GM12878 (cell line): ENCODE measurements around the gene PPP2R2B.

Experiments
- BHLHE40 ChIP-seq, 2 experiments: fragments of 450-650 bp in 1 of 2; IDR thresholded peaks; 2 replicates each; pipeline ENCODE4 v1.6.1; 2011 to 2017; ENCODE audit warnings: low read depth in 2 of 2, borderline replicate concordance in 1 of 2, improper control_type of control experiment in 1 of 2, low read length in 1 of 2, mild to moderate bottlenecking in 1 of 2
- CBX3 ChIP-seq: fragments of 200-600 bp; sonication (generic); IDR thresholded peaks from 2 replicates; pipeline ENCODE4 v1.6.1; 2016; ENCODE audit warnings: low read depth, borderline replicate concordance
- EP300 ChIP-seq, 2 experiments: fragments of 150-350 bp in 1 of 2; IDR thresholded peaks; 2 replicates each; pipeline ENCODE4 v1.6.1; 2011 to 2012; ENCODE audit warnings: low read depth in 2 of 2, low read length in 2 of 2, borderline replicate concordance in 1 of 2, improper control_type of control experiment in 1 of 2, inconsistent platforms in 1 of 2; ENCODE audit not compliant: control insufficient read depth in 1 of 2
- GATAD2B ChIP-seq: fragments of 450-650 bp; conservative IDR thresholded peaks from 2 replicates; pipeline ENCODE4 v1.6.1; 2017; ENCODE audit warnings: low read depth, mild to moderate bottlenecking, moderate library complexity
- HDAC2 ChIP-seq: fragments of 200-600 bp; sonication (generic); IDR thresholded peaks from 2 replicates; pipeline ENCODE4 v1.6.1; 2017
- LARP7 ChIP-seq: fragments of 450-650 bp; IDR thresholded peaks from 2 replicates; pipeline ENCODE4 v1.6.1; 2017; ENCODE audit warnings: mild to moderate bottlenecking
- MXI1 ChIP-seq: fragments of 150-350 bp; IDR thresholded peaks from 2 replicates; pipeline ENCODE4 v1.6.1; 2011; ENCODE audit warnings: low read depth, mild to moderate bottlenecking, inconsistent platforms, low read length, improper control_type of control experiment
- MYC ChIP-seq: IDR thresholded peaks from 2 replicates; pipeline ENCODE4 v1.6.1; 2011; ENCODE audit warnings: mild to moderate bottlenecking, low read length, moderate library complexity, inconsistent platforms; ENCODE audit not compliant: insufficient read depth, insufficient replicate concordance, insufficient read length, severe bottlenecking
- NBN ChIP-seq: fragments of 450-650 bp; IDR thresholded peaks from 2 replicates; pipeline ENCODE4 v1.6.1; 2016
- POLR2A ChIP-seq: IDR thresholded peaks from 2 replicates; pipeline ENCODE4 v1.6.1; 2011; ENCODE audit warnings: low read depth, mild to moderate bottlenecking, low read length
- TBL1XR1 ChIP-seq: IDR thresholded peaks from 2 replicates; pipeline ENCODE4 v1.6.1; 2012; ENCODE audit warnings: low read depth, low read length, improper control_type of control experiment
- YY1 ChIP-seq: IDR thresholded peaks from 2 replicates; pipeline ENCODE4 v1.6.1; 2011; ENCODE audit warnings: low read depth, mild to moderate bottlenecking, low read length
- TF ChIP-seq, protein P1 (sequence below), 3 experiments: IDR thresholded peaks in 2 of 3; conservative IDR thresholded peaks in 1 of 3; 2 replicates each; pipeline ENCODE4 v1.5.1; 2011; ENCODE audit warnings: low read depth in 3 of 3, low read length in 3 of 3, mild to moderate bottlenecking in 3 of 3, control low read depth in 2 of 3, moderate library complexity in 2 of 3, inconsistent platforms in 1 of 3, mixed read lengths in 1 of 3; ENCODE audit not compliant: control insufficient read depth in 2 of 3, insufficient read depth in 1 of 3; ENCODE audit errors: extremely low read depth in 1 of 3

DNA sequence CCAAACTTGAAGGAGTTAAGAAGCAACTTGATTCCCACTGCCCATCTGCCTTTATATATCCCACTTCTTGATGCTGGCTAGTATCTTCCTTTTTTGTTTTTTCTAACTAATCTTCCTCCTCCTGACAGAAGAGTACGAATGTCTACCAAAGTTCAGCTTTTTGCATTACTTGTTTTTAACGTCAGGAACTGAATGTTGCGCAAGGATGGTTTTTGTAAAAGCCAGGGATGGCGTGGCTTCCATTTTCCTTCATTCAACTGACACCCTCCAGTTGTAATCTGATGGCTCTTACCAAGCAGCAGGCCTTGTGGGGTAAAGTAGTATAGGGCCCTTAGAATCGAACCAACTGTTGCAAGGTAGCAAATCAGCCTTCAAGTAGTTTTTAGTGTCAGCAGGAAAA lies 291.8 kb downstream of the PPP2R2B start:
- no peak for TF ChIP-seq TBL1XR1
- no peak for TF ChIP-seq MXI1
- no peak for TF ChIP-seq NBN
- TF ChIP-seq, protein P1, sequence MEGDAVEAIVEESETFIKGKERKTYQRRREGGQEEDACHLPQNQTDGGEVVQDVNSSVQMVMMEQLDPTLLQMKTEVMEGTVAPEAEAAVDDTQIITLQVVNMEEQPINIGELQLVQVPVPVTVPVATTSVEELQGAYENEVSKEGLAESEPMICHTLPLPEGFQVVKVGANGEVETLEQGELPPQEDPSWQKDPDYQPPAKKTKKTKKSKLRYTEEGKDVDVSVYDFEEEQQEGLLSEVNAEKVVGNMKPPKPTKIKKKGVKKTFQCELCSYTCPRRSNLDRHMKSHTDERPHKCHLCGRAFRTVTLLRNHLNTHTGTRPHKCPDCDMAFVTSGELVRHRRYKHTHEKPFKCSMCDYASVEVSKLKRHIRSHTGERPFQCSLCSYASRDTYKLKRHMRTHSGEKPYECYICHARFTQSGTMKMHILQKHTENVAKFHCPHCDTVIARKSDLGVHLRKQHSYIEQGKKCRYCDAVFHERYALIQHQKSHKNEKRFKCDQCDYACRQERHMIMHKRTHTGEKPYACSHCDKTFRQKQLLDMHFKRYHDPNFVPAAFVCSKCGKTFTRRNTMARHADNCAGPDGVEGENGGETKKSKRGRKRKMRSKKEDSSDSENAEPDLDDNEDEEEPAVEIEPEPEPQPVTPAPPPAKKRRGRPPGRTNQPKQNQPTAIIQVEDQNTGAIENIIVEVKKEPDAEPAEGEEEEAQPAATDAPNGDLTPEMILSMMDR (IDR thresholded peaks at IDR 0.05 in 2 of 3, conservative IDR thresholded peaks at IDR 0.05 in 1 of 3; ENCODE audit: control insufficient read depth in 2 of 3, extremely low read depth in 1 of 3, insufficient read depth in 1 of 3, low read depth in 3 of 3, low read length in 3 of 3), result no peak
- TF ChIP-seq LARP7, result no peak
- TF ChIP-seq GATAD2B, result no peak
- TF ChIP-seq BHLHE40 (IDR thresholded peaks at IDR 0.05; ENCODE audit: borderline replicate concordance in 1 of 2, low read depth in 2 of 2, low read length in 1 of 2), result no peak
- TF ChIP-seq EP300 (IDR thresholded peaks at IDR 0.05; ENCODE audit: borderline replicate concordance in 1 of 2, control insufficient read depth in 1 of 2, low read depth in 2 of 2, low read length in 2 of 2), result no peak
- no peak for TF ChIP-seq POLR2A
- no peak for TF ChIP-seq MYC
- no peak for TF ChIP-seq HDAC2
- TF ChIP-seq YY1, result no peak
- no peak for TF ChIP-seq CBX3
